ENCODE measurements around the gene P2RX7.

DNA sequence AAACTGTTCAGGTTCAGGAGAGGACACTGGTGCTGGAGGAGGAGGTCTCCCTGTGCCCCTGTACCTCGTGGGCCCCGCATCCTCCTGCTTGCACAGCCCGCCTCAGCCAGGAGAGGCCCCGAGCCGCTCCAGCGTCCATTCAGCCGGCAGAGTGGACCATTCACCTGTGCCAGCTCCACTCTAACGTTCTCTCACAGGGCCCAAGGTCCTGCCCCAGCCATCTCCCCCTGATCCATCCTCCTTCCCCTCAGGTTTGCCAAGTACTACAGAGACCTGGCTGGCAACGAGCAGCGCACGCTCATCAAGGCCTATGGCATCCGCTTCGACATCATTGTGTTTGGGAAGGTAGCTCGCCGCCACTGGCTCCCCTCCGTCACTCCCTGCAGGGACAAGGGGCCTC lies 99.5 kb downstream of the P2RX7 start:
- TF ChIP-seq, protein P1, sequence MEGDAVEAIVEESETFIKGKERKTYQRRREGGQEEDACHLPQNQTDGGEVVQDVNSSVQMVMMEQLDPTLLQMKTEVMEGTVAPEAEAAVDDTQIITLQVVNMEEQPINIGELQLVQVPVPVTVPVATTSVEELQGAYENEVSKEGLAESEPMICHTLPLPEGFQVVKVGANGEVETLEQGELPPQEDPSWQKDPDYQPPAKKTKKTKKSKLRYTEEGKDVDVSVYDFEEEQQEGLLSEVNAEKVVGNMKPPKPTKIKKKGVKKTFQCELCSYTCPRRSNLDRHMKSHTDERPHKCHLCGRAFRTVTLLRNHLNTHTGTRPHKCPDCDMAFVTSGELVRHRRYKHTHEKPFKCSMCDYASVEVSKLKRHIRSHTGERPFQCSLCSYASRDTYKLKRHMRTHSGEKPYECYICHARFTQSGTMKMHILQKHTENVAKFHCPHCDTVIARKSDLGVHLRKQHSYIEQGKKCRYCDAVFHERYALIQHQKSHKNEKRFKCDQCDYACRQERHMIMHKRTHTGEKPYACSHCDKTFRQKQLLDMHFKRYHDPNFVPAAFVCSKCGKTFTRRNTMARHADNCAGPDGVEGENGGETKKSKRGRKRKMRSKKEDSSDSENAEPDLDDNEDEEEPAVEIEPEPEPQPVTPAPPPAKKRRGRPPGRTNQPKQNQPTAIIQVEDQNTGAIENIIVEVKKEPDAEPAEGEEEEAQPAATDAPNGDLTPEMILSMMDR (IDR thresholded peaks at IDR 0.05), result no peak
- TF ChIP-seq POLR2A (IDR thresholded peaks at IDR 0.05), result no peak
